Measurements from ENCODE around the gene IRAK1BP1. TPM values are rescaled to one million over a fixed set of nuclear protein-coding genes. Genes with fewer than 3 reads are reported as not detected.

The IRAK1BP1 gene
- total and polyA plus RNA-seq, 8 donors = 1.4 to 10.6 (median 2.7) TPM

DNA sequence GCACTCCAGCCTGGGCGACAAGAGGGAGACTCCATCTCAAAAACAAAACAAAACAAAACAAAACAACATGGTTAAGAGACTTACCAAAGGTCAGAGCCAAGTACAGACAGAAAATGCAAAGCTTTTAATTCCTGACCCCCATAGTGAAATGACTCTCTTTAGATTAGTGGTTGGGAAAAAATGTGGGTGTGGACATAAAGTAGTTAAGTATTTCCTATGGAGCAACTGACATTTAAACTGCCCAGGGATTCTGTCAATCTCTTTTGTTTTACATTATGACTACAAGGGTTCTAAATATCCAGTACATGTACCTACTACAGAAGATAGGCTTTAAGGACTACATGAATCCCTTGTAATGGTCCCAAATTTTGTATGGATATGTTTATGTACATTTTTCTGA is 75.1 kb downstream of the IRAK1BP1 start:
- TF ChIP-seq POLR2A (IDR thresholded peaks at IDR 0.05) (no peak), EP300 (IDR thresholded peaks at IDR 0.05) (no peak)
- WGBS, 5 donors = 94 to 100% (median 100%) methylated on average over 1 of the region's 1 CpG
- peaks cover 22 to 91% (median 84%) of the 10 kb centered on the region in 4 donors for H3K36me3 ChIP-seq

GRCh38 chr6:78947529-78947928 is 80.2 kb downstream of the IRAK1BP1 start:
- Histone ChIP-seq H3K4me3 (no peak overlapping the region), H3K36me3 (peaks cover 35 to 100% (median 96%) of the 10 kb centered on the region in 4 donors), H3K9me3 (peaks cover 0 to 15% (median 12%) of the 10 kb centered on the region in 4 donors), H3K27me3 (no peaks in the 10 kb centered on the region), H3K4me1 (no peaks in the 10 kb centered on the region), H3K27ac (no peak overlapping the region)
- TF ChIP-seq EP300 (IDR thresholded peaks at IDR 0.05) = no peak
- TF ChIP-seq POLR2AphosphoS5 (IDR thresholded peaks at IDR 0.05) = no peak
- DNase-seq = no peak
- 78 to 94% (median 90%) methylated on average over 2 of the region's 2 CpGs for WGBS, 5 donors
- intact Hi-C loops (cut with DNase I; ENCODE audit: low total_unique reads) = no loop called here

More for the DNA sequence above, 75.1 kb downstream of the IRAK1BP1 start:
- intact Hi-C loops (cut with DNase I; ENCODE audit: low total_unique reads) = no loop called here
- H3K4me1 ChIP-seq = no peaks in the 10 kb centered on the region
- no peak overlapping the region for H3K4me3 ChIP-seq
- H3K9me3 ChIP-seq = no peaks in the 10 kb centered on the region
- no peaks in the 10 kb centered on the region for H3K27me3 ChIP-seq
- no peak overlapping the region for H3K27ac ChIP-seq
- no peak for DNase-seq

- Histone ChIP-seq H3K9me3 (peaks cover 0 to 15% (median 12%) of the 10 kb centered on the region in 4 donors), H3K27ac (no peak overlapping the region), H3K4me1 (no peaks in the 10 kb centered on the region), H3K4me3 (no peak overlapping the region), H3K27me3 (no peaks in the 10 kb centered on the region), H3K36me3 (peaks cover 35 to 100% (median 98%) of the 10 kb centered on the region in 4 donors)
- WGBS, 5 donors = 90 to 96% (median 93%) methylated on average over 2 of the region's 2 CpGs
- DNase-seq = no peak
- TF ChIP-seq POLR2A (IDR thresholded peaks at IDR 0.05) (no peak), CTCF (IDR thresholded peaks at IDR 0.05) (no peak), POLR2AphosphoS5 (IDR thresholded peaks at IDR 0.05) (no peak), EP300 (IDR thresholded peaks at IDR 0.05) (no peak)
- intact Hi-C loops (cut with DNase I; ENCODE audit: low total_unique reads) = no loop called here
Observed at GRCh38 chr6:78947962-78948361, 80.6 kb downstream of the IRAK1BP1 start.

GRCh38 chr6:78948785-78949184 is 81.4 kb downstream of the IRAK1BP1 start:
- Histone ChIP-seq H3K4me3 (no peak overlapping the region), H3K27me3 (no peaks in the 10 kb centered on the region), H3K27ac (no peak overlapping the region), H3K36me3 (peaks cover 39 to 100% (median 99%) of the 10 kb centered on the region in 4 donors), H3K9me3 (peaks cover 0 to 15% (median 12%) of the 10 kb centered on the region in 4 donors), H3K4me1 (no peaks in the 10 kb centered on the region)
- 96 to 100% (median 98%) methylated on average over 3 of the region's 3 CpGs for WGBS, 5 donors
- DNase-seq = no peak
- intact Hi-C loops (cut with DNase I; ENCODE audit: low total_unique reads) = no loop called here
- TF ChIP-seq POLR2AphosphoS5 (IDR thresholded peaks at IDR 0.05) (no peak), POLR2A (IDR thresholded peaks at IDR 0.05) (no peak), CTCF (IDR thresholded peaks at IDR 0.05) (no peak), EP300 (IDR thresholded peaks at IDR 0.05) (no peak)

- Histone ChIP-seq H3K36me3 (peaks cover 29 to 95% (median 92%) of the 10 kb centered on the region in 4 donors), H3K27ac (no peak overlapping the region), H3K4me3 (no peak overlapping the region), H3K27me3 (no peaks in the 10 kb centered on the region), H3K4me1 (no peaks in the 10 kb centered on the region), H3K9me3 (peaks cover 0 to 15% (median 12%) of the 10 kb centered on the region in 4 donors)
- intact Hi-C loops (cut with DNase I; ENCODE audit: low total_unique reads) = no loop called here
- WGBS, 5 donors = 94 to 100% (median 100%) methylated on average over 1 of the region's 1 CpG
- TF ChIP-seq POLR2A (IDR thresholded peaks at IDR 0.05) = no peak
- TF ChIP-seq EP300 (IDR thresholded peaks at IDR 0.05) = no peak
- no peak for TF ChIP-seq CTCF (IDR thresholded peaks at IDR 0.05)
- no peak for TF ChIP-seq POLR2AphosphoS5 (IDR thresholded peaks at IDR 0.05)
- no peak for DNase-seq
Observed at GRCh38 chr6:78952362-78952761, 85.0 kb downstream of the IRAK1BP1 start.

Other genes starting within 250 kb of the IRAK1BP1 start
- 10 to 100 TPM; 18.2 to 70.7 (median 29.0) TPM for gene PHIP, start 210.7 kb downstream of the IRAK1BP1 start, total RNA-seq
- 10 to 100 TPM in 1 of 3 donors, 1 to 10 TPM in 2; 3.2 to 11.0 (median 7.5) TPM for gene PHIP, start 210.7 kb downstream of the IRAK1BP1 start, polyA plus RNA-seq

Data from stomach (tissue), 9 donors.